ENCODE data around the gene PID1.

DNA sequence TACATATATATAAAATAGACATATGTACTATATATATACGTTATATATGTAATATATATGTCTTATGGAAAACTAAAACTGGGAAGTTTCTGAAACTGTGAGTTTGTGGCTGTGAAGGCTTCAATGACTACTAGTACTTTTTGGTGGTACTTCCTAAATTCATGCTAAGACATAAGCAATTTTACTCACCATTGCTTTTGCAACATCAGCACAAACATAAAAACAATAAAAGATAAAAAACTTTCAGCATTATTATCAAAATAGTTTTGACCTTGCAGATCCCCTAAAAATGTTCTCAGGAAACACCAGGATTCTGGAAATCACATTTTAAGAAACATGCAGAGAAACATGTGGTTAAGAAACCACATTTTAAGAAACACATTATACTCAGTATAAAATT, 269.9 kb downstream of the PID1 start:
- TF ChIP-seq POLR2A (IDR thresholded peaks at IDR 0.05; ENCODE audit: low read depth, low read length) = no peak
- TF ChIP-seq POLR2AphosphoS5 (IDR thresholded peaks at IDR 0.05; ENCODE audit: low read depth, low read length) = no peak
- no peak for TF ChIP-seq SPI1 (IDR thresholded peaks at IDR 0.05; ENCODE audit: low read depth, low read length)
- no peak for TF ChIP-seq TAF1 (IDR thresholded peaks at IDR 0.05; ENCODE audit: low read depth, low read length)

Measured in GM12891 (cell line).